Stomach (tissue), 4 donors: Measurements from ENCODE around the gene PTGDR.

Experiments
- CTCF ChIP-seq, 7 experiments: fragments of 450-650 bp in 4 of 7; fragments of 200-600 bp in 3 of 7; sonication (generic) in 3 of 7; IDR thresholded peaks; one replicate each; pipeline ENCODE4 v1.5.1; 2016 to 2019; ENCODE audit warnings: antibody characterized with exemption in 7 of 7, control low read depth in 2 of 7, mild to moderate bottlenecking in 1 of 7
- POLR2AphosphoS5 ChIP-seq, 3 donors: sonication (generic); formaldehyde crosslinking; IDR thresholded peaks; one replicate each; pipeline ENCODE4 v1.6.1; 2016; ENCODE audit warnings: antibody characterized with exemption in 3 of 3

GRCh38 chr14:52227619-52228222 lies 39.8 kb upstream of the PTGDR start:
- no peak for TF ChIP-seq CTCF (IDR thresholded peaks at IDR 0.05)
- no peak for TF ChIP-seq POLR2AphosphoS5 (IDR thresholded peaks at IDR 0.05)
